HG03159 (cell line): ENCODE measurements around the gene SORCS3.

Experiments
- ATAC-seq: cut with Tn5 transposase; IDR thresholded peaks from one replicate; pipeline ENCODE4 v1.9.1; 2021; ENCODE audit warnings: mild to moderate bottlenecking, moderate library complexity; ENCODE audit not compliant: unreplicated experiment

SORCS3 gene

DNA sequence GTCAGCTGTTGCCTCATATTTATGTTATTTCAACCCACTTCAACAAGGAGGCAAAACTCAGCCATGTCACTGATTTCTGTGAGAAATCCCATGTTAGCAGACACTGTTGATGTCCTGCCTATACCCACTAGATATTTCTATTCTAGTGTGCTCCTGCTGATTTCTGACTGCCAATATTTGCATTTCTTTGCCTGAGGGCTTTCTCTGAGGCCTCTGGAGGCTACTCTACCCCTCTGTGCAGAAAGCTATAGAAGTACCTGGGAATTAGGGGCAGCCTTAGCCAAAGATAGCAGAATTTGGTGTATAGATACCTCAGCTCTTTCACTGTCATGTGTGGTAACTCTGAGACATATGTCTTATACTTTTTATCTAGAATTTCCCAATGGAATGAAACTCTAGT lies 348.8 kb downstream of the SORCS3 start:
- no peak for ATAC-seq

DNA sequence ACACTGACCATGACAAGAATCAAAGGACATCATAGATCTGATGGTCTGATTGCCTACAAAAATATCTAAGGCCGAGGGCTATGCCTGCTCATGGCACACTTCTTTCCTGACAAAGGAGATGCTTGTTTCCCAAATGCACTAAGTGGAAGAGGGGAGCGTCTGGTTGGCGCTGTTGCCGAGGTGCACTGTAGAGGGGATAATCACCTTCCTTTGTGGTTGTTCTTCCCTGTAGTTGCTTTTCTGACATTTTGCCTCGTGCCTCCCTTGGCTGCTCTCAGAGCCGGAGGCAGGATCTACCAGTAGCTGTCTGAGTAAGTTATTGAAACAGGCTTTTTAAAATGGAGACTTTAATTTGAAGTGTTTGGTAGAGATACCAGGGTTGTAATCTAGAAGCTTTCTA lies 352.0 kb downstream of the SORCS3 start:
- ATAC-seq, result no peak

DNA sequence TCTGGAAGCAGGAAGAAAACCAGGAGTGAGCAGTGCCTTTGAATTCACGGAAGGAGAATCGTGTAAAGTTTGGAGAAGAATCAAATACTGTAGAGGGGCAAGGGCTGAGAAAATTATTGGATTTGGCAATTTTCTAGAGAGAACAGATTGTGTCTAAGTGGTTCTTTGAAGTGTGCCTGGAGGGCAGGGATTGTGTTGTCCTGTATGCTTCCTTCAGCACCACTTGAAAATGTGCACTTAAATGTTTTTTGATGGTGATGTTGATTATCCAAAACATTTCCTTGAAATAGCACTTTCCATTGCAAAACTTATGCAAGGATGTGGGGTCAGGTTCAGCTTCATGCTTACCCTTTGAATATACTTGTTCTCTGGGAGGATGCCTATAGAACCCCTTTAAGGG lies 360.2 kb downstream of the SORCS3 start:
- no peak for ATAC-seq

DNA sequence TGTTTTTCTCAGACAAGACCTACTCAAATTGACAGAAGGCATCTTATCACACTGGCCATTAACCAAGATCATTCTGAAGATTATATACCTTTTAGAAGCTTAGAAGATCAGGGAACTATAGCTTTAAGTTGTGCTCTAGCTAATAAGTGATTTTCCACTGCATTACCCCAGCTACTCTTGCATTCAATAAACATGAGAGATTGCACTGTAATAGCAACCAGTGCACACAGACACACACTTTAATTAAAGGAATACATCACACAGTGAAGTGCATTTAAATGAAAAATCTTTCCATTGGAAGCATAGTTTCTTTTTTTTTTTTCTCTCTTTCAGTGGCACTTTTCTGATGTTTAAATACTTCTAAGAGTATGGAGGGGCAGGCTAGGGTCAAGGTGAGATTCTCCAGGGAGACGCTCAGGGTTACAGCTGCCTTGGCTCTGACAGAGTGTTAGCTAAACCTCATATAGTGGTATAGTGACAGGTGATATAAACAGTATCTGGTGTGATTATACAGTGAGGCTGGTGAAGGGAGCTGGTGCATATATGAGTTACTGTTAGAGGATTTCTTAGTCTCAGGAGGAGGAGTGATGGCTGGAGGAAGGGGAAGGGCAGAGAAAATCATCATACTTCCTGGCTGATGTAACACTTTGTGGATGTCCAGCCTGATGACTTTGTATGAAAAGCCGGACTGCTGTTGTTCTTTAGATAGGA lies 369.5 kb downstream of the SORCS3 start:
- ATAC-seq, result no peak

DNA sequence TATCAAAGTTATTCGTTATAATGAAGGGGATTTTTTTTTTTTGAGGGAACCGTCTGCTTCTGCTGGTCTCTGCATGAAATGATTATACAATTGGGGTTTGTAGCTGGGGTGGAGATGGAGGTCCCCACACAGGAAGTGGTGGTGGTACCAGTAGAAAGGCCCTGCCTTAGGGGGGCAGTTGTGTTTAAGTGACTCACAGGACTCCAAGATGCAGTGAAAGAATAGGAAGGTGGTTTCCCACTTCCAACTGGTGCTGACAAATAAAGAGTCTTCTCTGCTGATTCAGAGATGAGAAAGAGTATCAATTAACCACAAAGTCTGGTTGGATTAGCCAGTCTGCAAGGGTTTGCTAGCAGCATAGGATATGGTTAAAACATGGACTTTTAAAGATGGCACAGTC lies 376.0 kb downstream of the SORCS3 start:
- ATAC-seq, result no peak

DNA sequence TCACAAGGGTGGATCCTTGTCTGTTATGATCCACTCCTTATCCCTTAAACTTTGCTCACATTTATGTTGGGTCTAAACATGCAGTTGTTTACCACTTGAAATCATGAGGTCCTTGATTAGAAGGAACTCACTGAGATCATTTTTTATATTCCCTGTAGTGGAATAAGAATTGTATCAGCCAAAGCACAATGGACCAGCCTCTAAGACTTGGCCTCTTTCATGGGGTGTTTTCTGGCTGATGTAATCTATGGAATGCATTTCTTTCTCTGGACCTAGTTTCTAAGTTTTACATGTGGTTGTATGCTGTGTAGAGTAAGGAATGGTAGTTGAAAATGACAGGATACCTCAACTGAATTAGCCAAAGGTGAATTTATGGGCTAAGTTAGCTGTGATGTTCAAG lies 376.6 kb downstream of the SORCS3 start:
- no peak for ATAC-seq

DNA sequence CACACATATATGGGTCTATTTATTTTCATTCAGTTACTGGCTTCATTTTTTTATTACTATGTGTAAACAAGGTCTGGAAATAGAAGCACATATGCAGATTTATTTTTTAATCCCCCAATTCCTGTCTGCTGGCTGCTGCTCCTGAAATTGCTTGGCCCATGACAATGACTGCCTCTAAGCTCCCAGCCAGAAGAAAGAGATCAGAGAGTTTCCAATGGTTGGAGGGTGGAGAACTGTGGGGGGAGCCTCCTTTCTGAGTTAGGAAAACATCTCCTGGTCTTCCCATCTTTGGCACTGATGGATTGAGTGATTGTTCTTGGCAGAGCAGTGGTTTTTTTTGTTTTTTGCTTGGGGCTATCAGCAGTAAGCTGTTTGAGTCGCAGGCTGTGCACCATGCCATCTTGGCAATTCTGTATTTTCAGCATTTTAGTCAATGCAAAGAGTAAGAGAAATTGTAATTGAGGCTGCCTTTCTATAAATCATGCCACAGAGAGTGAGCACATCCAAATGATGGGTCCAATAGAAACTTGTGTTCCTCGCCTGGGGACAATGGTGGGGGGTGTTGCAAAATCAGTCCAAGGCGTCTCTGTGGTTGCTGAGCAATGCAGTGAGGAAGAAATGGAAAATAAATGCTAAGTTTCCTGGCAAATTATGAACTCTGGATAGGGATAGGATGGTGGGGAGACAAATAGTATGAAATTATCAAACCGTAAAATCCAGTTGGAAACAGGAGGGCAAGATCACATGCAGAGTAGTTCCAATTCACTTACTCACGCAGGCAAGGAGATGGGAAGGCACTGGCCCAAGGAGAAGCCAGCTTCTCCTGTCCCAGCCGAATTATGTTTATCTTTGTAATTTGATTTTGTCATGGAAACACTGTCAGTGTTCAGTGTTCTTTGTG lies 382.4 kb downstream of the SORCS3 start:
- no peak for ATAC-seq

DNA sequence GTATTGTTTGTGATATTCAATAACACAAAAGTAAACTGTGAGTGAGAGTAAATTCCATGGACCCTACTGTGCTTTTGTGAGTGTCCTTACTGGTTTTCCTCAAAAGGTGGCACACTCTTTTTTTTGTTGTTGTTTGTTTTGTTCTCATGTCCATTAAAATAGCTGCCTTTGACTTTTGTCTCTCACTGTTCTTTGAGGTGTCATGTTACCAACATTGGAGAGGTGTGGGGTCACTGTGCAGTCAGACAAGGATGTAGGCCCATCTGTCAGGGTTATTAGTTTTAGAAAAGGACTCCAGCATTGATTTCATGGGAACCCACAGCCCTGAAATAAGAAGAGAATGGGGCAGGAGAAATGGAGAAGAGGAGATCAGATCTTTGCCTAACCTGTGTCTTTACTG lies 383.1 kb downstream of the SORCS3 start:
- ATAC-seq, result no peak

DNA sequence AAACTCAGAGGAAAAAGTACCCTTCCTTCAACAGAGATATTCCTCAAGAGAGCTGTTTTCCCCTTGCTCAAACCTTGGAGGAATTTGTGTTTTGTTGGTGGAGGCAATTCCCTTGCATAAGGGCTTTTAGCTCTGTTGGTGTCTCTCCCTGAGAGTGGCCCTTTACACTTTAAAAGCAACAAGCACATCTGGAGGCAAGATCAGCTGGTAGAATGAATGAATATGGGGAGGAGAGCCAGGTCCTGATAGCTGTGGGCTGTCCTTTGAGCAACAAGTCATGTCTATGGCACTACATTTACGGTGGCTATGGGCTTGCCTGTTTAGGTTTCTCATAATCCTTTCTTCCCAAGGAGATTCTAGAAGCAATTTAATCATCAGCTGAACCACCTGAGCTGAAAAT lies 384.0 kb downstream of the SORCS3 start:
- ATAC-seq, result no peak

DNA sequence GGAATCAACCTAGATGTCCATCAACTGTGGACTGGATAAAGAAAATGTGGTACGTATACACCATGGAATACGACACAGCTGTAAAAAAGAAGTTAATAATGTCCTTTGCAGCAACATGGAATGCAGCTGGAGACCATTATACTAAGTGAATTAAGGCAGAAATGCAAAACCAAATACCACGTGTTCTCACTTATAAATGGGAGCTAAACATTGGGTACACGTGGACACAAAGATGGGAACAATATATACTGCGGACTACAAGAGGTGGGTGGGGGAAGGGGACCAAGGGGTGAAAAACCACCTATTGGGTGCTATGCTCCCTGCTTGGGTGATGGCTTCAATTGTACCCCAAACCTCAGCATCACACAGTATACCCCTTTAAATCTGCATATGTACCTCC lies 385.5 kb downstream of the SORCS3 start:
- ATAC-seq, result no peak

DNA sequence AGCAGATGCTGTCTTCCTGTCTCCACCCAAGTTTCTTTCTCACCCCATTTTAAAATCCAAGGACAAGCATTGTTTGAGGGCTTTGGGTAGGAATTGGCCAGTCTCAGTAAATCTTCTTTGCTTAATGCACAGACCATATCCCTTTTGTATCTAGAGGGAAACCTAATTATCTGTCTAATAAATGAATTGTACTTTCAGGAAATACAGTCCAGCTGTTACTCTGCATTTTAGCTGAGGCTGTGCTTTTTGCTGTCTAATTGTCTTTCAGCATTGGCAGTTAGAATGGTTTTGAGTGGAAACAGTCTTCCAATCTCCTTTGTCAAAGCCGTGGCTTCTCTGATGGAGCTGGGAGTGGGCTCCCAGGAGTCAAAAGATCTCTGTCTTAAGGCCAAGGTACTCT lies 388.2 kb downstream of the SORCS3 start:
- no peak for ATAC-seq

DNA sequence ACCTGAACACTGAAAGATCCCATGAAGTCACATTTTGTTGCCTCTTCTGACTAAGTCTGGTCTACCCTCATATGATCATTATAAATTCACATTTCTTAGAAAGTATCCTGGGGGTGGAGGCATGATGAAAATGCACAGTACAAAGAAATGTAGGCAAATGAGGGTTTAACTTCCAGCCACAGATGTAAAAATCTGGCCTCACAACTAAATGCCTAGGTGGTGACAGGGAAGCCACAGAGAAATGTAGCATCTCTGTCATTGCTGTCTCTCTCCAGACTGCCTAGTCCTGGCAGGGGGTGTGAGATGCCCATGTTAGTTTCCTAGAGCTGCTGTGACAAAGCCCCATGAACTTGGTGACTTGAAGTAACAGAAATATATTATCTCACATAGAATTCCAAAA lies 395.9 kb downstream of the SORCS3 start:
- ATAC-seq, result no peak

DNA sequence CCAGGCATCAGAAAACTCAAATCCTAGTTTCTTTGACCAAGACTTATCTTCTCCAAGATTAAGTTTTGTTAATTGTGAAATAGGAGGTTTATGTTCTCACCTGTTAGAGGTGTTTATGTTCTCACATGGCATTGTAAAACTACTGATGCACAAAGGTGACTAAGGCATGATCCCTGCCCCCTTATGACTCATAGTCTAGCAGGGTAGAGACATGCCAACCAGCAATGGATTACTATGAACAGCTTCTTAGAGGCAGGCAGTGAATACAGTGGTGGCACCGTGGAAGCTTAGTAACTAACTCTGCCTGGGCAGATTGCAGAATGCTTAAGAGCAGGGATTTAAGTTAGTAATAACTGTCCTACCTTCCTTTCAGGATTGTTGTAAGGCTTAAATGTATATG lies 400.9 kb downstream of the SORCS3 start:
- no peak for ATAC-seq

DNA sequence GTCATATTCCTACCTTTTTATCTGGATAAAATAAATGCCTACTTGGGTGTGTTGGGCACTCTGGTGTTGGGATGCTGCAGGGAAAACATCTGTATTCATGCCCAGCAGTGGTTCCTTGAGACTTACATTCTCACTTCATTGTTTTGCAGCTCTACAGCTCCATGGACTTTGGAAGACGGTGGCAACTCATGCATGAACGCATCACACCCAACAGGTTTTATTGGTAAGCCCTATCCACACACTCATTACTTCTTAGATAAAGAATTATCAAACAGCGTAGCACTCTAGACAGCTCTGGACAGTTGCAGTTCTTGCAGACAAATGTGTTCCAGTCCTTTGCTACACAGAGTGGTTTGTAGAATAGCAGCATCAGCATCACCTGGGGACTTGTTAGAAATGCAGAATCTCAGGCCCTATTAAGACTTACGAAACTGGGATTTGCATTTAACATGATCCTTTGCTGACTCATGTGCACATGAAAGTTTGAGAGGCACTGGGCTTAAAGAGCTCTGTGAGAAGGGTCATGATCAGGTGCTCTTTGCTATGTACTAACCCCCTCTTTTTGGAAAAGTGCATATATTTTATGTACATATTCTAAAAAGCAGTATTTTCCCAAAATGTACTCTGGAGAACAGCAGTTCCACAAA lies 401.9 kb downstream of the SORCS3 start:
- ATAC-seq, result no peak

DNA sequence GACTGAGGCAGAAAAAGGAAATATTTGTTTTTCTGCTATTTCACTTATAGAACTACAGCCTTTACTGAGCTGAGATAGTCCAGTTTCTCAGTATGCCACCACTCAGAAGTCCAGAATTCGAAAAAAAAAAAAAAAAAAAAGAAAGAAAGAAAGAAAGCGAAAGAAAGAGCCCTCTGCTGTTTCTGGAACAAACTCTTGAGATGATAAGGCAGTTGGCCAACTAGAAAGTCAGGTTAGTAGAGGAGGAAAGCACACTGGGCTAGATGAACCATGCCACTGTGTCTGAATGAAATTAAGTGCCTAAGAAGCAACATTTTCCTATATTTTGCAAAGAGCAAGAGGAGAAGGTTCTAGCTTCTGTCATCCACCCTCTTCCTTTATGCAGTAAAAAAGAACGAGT lies 403.8 kb downstream of the SORCS3 start:
- no peak for ATAC-seq

DNA sequence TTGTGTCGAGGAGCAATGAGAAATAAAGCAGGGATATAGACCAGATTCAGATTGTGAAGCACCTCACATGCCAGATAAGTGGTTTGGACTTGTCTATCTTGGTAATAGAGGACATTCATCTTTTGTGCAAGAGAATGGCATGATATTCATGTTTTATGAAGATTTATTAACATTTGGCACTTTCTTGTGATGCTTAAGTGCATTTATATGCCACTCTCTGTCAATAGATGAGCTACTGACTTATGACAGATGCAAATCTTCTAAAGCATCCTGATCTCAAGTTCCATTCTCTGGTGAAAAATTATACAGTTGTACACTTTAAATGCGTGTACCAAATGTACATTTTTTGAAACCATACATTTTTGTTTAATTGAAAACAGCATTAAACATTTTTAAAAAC lies 415.3 kb downstream of the SORCS3 start:
- no peak for ATAC-seq

DNA sequence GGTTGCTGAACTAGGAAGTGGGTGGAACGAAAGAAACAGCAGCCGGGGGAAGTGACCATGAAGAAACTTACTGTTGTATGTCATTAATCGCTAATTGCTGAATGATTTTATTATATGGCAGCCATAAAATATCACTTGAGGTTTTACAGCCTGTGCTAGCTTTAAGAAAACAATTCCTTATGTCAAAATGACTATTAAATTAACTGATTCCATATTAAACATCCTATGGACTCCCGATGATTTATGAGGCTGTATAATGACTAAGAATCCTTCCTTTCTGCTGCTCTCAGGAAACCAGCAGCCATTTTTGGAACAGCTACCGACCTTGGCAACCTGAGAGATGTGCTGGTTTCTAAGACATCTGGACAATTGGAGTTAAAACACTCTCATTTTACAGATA lies 421.9 kb downstream of the SORCS3 start:
- no peak for ATAC-seq

DNA sequence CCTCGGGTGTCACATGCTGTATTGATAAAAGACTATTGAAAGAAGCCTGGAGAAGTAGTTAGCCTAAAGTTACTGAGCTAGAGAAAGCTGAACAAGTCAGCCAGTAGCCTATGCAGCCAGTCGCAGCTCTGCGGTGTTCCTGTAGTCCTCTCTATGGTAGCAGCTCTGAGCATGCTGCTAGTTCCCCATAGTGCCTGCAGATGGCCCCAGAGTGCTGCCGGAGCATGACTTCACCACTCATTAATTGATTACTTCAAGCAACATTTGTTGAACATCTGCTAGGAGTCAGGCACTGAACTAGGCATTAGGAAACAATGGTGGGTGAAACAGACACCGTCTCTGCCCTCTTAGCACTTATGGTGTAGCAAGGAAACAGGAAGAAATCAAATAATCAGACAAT lies 422.7 kb downstream of the SORCS3 start:
- peak; percentile 75 for ATAC-seq

DNA sequence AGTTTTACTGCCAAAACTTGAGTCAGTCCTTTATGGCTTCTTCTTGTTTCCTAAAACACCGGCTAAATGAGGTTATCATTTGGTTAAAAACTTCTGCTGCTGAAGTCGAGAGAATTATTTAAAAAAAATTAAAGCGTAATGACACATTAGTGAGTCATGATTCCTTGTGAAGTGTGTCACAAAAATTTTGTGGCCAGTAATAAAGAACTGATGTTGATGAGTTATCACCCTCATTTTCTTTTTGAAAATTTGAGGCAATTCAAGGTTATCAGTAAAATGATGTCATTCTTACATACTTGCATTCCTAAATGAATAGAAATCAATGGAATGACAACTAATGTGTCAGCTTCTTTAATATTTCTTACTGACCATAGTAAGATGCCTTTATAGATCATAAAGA lies 427.4 kb downstream of the SORCS3 start:
- ATAC-seq, result no peak

DNA sequence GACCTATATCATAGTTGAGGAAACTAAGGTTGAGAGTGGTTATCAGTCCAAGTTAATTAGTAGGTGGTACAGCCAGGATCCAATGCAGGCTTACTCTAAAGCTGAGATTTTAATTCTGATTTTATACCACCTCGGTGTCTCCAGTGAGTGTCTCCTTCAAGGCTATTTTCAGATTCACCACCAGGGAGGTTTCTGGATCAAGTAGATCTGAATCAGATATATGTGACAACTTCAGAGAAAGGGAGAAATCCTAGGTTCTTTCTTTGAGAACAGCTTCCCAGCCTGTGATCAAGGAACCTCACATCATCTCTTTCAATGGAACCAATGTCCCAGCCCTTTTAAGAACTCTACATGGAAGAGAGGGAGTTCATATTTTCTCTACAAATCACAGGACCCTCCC lies 429.2 kb downstream of the SORCS3 start:
- ATAC-seq, result no peak

DNA sequence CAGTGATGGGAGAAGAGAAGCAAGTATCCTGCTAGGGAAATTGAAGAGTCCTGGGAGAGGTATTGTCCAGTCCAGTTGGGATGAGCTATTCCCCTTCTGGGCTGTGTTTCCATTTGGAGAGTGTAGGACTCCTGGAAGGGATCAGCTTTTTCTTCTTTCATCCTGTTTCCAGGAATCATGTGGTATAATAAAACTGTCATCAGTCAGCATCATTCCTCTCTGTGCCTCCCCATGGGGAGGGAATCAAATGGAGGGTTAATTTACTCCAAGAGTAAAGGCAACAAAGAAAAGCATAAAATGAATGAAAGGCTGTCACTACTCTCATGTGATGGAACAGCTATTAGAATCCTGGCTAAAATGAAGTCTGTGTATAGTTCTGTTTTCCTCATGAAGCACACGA lies 429.9 kb downstream of the SORCS3 start:
- no peak for ATAC-seq

DNA sequence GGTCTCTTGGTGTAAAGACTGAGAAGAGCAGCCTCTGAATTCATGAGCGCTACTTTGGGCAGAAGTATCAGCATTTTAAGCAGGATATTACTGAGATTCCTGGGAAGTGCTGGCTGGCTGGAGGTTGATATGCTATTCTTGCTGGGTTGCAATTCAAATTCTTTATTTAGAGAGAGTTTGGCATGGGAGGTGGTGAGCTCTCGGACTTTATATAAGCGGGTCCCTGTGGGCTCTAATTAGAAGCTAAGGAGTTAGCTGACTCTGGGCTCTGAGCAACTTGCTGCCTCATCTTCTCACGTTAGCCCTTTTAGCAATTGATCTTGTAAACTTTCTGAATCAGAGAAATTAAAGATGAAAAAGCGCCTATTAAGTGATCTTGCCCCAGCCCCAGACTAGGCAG lies 430.9 kb downstream of the SORCS3 start:
- no peak for ATAC-seq
